Stimulated activated CD4-positive, alpha-beta T cell treated with anti-CD3 and anti-CD28 coated beads, Interleukin-2, amount 100 ng/mL, for 48 hours (primary cell): ENCODE data around the gene PPP4C.

ENCODE experiments used
- DNase-seq, 2 donors: peaks; one replicate each; pipeline ENCODE4 v3.0.0-alpha.2; 2020

PPP4C gene

GRCh38 chr16:30060346-30060745 is 15.4 kb upstream of the PPP4C start:
- DNase-seq: no peak

DNA sequence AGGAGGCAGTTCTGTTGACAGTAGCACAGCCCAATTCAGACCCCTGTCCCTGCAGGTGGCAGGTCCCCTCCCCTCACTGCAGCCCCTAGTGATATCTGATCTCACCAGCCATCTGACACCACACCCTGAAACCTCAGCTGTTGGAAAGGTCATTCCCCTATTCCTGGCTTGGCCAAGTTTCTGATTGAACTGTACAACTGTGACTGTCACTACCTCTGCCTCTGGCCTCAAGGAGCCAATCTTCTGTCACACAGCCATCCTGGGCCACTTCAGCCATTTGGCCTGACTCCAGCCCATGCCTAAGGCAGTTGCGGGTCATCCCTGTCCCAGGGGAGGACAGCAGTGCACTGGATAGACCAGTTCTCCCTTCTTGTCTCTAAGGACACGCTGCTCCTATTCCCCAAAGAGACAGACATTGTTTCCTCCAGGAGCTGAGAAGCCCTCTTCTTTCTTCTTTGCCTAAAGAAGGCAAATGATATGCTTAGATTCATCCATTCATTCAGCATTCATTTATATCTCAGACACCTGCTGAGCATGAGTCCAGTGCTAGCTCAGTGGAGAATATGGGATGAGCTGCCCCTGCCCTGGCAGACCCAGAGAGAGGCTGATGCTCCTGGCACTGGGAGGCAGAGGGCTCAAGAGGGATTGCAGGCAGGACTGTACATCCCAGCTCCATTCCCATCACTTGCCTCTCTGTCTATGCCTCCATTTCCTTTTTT is 14.8 kb upstream of the PPP4C start:
- no peak for DNase-seq

DNA sequence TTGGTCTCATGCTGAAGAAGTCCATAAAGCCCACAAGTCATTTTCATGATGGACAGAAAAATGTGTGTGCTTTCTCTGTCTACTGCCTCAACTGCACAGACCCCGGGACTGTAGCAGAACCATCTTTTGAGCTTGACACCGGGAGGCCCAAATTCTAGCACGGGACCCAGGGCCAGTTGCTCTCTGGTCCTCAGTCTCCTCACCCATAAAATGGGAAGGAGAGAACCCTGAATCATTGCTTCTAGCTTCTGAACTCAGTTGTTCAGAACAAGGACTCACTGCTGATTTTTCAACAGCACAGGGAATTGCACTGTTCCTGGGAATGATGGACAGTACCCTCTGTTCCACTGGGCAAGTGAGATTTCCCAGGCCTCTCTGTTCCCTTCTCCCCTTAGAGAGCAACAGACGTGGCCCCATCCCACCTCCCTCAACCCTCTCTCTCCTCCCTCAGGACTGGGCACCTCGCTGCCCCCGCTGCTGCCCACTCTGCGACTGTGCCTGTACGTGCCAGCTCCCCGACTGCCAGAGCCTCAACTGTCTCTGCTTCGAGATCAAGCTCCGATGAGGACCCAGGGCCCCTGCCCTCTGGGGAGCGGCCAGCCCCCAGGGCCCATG is 12.4 kb upstream of the PPP4C start:
- DNase-seq: no peak

GRCh38 chr16:30063893-30064728 is 11.7 kb upstream of the PPP4C start:
- DNase-seq: peak; percentile 56 to 57

GRCh38 chr16:30064729-30065101 is 11.1 kb upstream of the PPP4C start:
- DNase-seq: no peak

- DNase-seq: peak; percentile 94 to 95
These were observed 10.5 kb upstream of the PPP4C start, which contains the start of gene ALDOA for GRCh38 chr16:30065102-30065942. ALDOA (plus strand) TSS chr16:30065760; CDS start chr16:30066898, 1,138 bp downstream.

DNA sequence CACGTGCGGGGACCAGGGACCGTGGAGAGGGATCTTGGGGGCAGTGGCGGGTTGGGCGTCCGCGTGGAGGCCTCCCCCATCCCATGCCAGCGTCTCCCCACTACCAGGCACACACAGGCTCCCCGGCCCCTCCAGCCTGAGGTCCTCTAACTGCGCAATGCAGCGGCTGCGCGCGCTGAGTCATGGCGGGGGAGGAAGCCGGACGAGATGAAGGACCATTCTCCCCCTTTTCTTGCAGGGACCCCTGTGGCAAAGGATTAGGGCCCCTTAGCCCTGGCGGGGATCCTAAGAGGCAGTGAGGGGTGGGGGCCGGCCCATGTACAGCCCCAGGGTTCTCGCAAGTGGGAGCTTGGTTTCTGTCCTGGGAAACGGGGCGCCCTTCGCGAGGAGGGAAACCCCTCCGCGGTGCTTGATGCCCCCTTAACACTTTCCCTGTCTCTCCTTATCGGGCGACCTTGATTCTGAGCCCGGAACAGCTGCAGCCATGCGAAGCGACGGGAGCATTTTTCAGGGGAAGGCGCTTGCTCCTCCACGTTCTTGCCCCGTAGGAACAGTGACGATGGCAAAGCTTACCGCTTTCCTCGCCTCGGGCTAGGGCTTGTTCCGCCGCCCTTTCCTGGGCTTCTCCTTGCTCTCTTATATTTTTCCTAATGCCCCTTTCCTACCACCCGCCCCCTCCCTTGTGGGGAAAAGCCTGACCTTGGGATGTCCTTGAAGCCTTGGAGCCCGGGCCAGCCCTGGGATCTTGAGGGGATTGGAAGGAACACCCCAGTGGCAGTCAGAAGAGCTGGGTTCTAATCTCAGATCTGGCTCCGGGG is 9.6 kb upstream of the PPP4C start:
- DNase-seq: peak in 1 of 2 donors; percentile 32

DNA sequence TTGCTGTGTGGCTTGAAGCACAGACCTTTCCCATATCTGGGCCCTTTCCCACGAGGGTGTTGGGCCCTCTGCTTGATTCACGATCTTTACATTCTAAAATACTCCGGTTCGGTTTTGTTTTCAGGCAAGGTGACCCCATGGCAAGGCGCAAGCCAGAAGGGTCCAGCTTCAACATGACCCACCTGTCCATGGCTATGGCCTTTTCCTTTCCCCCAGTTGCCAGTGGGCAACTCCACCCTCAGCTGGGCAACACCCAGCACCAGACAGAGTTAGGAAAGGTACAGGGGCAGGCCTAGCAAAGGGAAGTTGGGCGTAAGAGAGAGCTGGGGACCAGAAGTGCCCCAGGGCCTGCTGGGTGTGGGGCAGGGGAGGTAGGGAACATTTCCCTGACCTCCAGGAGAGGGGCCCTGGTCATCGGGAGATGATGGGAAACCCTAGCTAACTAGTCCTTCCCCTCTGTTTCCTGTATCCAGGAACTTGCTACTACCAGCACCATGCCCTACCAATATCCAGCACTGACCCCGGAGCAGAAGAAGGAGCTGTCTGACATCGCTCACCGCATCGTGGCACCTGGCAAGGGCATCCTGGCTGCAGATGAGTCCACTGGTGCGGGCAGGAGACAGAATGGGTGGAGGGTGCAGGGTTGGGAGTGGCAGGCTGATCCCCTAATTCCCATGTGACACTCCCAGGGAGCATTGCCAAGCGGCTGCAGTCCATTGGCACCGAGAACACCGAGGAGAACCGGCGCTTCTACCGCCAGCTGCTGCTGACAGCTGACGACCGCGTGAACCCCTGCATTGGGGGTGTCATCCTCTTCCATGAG is 8.8 kb upstream of the PPP4C start:
- DNase-seq: no peak

- no peak for DNase-seq
These were observed 8.2 kb upstream of the PPP4C start for GRCh38 chr16:30067584-30067916.

DNA sequence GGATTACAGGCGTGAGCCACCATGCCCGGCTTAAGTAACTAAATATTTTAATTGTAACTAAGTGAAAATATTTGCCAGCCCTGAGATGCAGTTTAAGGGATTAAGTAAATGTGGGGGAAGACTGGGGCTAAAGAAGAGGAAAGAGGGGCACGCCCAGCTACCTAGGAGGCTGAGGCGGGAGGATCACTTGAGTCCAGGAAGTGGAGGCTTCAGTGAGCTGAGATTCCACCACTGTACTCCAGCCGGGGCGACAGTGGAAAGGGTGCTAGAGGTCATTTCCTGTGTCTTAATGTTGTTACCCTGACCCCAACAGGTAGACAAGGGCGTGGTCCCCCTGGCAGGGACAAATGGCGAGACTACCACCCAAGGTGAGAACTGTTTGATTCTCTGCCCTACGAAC is 7.5 kb upstream of the PPP4C start:
- DNase-seq: no peak

- no peak for DNase-seq
These were observed 6.8 kb upstream of the PPP4C start for GRCh38 chr16:30068750-30069610.

- no peak for DNase-seq
These were observed 6.0 kb upstream of the PPP4C start for GRCh38 chr16:30069611-30070462.

- no peak for DNase-seq
These were observed 5.3 kb upstream of the PPP4C start for GRCh38 chr16:30070490-30070889.

GRCh38 chr16:30076276-30076791 is 540 bp downstream of the PPP4C start:
- DNase-seq: no peak

GRCh38 chr16:30077656-30078055 is 1.9 kb downstream of the PPP4C start:
- DNase-seq: no peak

DNA sequence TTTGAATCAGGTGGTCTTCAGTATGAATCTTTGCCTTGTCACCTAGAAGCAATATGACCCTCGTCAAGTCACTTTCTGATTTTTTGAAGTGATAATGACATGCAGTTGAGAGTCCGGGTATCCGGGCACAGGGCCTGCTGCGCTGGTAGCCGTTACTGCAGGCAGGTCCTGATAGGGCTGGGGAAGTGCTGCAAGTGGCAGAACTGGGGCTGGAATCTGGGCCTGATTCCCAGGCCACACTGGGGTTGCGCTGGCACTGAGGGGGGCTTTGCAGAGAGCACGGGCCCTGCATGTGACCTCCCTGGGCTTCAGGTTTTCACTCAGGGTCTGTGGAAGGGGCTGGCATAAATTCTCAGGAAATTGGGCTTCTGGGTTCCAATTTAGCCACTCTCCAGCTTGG is 3.0 kb downstream of the PPP4C start:
- no peak for DNase-seq

GRCh38 chr16:30079480-30079879 is 3.7 kb downstream of the PPP4C start:
- DNase-seq: no peak

GRCh38 chr16:30082545-30083090 is 6.8 kb downstream of the PPP4C start:
- DNase-seq: no peak
